ENCODE measurements around the gene CWC27.

- TF ChIP-seq POLR2A (IDR thresholded peaks at IDR 0.05) (no peak), CTCF (IDR thresholded peaks at IDR 0.05) (no peak), EP300 (IDR thresholded peaks at IDR 0.05) (no peak)
Measured at GRCh38 chr5:64826541-64826940, 57.8 kb downstream of the CWC27 start.

All from stomach (tissue), 4 donors.